Activated T-cell treated with anti-CD3 and anti-CD28 coated beads, Interleukin-2, amount 50 U/mL, for 1 hour (primary cell): ENCODE measurements around the gene ZNF230.
A peak's percentile ranks its signal among the peaks of the same experiment; 100 is the strongest.

ENCODE experiments used
- DNase-seq: peaks from one replicate; pipeline ENCODE4 v3.0.0-alpha.2; 2020

The ZNF230 gene

DNA sequence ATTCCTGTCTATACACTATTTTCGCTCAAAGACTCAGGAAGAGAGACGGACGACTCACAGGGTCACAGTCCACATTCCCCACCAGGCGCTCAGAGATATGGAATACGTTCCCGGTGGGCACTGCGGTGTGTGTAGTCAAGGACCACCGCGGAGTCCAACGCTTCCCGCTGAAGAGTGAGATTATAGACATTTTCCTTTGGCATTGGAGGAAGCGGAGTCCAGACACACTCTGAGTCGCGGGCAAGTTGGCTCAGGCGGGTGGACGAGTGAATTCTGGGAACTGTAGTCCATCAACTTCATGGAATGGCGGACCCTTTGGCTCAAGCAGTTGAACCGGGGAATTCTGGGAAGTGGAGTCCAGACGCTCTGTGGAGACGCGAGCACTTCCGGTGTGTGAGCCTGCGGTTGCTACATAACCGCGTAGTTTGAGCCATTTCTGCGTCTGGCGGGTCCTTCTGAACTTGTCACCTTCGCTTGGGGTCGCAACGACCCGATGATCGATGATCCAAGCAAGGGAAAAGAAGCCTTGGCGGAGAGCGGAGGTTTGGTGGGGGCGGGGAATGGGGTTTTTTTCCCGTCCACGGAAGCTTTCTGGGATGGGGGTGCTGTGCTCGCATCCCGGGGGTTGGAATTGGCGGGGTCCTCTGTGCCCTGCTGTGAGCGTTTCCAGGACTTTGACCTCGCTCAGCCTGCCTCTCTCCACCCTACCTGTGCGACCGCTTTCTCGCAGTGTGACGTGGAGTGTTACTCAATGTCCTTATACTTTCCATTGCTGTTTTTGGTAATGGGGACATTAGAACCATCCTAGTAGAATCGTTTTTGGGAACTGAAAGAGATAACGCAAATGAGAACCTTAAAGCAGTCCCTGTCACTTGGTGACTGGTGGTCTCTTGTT, at the start of gene ZNF230:
Gene ZNF230 (plus strand): TSS at position 392 of the 895 bp plus-strand sequence. CDS start 4,122 bp downstream, outside the sequence.
- DNase-seq: peak; percentile 72

DNA sequence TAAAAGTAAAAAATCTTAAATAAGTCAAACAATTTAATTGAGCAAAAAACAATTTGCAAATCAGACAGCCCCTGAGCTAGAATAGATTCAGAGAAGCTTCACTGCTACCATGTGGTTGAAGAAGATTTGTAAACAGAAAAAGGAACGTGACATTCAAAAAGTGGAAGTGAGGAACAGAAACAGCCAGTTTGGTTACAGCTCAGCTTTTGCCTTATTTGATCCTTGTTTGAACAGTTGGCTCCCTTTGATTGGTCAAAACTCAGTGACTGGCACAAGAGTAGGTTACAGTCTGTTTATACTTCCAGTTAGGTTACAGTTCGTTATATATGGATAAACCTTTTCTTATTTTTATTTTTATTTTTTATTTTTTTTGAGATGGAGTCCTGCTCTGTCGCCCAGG, 45.9 kb upstream of the ZNF230 start:
- no peak for DNase-seq

DNA sequence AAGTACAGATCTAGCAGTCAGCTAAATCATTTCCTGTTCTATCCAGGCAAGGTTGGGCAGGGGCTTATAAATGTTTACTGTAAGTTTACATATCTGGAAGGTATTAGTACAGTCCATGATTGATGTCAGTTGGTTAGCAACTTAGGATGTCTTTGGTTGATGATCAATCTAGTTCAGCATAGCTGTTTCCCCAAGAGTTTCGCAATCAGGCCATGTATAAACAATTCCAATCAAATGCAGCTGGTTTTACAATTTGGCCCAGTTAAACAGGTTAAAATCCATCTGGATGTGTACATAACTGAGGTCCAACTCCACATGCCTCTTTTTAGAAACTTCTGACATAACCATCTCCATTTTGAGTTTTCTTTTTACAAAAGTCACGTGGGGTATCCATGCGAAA, 44.9 kb upstream of the ZNF230 start:
- no peak for DNase-seq

GRCh38 chr19:43960411-43960810, 42.3 kb upstream of the ZNF230 start:
- no peak for DNase-seq

DNA sequence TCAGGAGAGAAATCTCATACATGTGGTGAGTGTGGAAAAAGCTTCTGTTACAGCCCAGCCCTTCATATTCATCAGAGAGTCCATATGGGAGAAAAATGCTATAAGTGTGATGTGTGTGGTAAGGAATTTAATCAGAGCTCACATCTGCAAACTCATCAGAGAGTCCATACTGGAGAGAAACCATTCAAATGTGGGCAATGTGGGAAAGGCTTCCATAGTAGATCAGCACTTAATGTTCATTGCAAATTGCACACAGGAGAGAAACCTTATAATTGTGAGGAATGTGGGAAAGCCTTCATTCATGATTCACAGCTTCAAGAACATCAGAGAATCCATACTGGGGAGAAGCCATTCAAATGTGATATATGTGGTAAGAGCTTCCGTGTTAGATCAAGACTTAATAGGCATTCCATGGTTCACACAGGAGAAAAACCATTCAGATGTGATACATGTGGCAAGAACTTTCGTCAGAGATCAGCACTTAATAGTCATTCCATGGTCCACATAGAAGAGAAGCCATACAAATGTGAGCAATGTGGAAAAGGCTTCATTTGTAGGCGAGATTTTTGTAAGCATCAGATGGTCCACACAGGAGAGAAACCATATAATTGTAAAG, 36.6 kb upstream of the ZNF230 start:
- no peak for DNase-seq

DNA sequence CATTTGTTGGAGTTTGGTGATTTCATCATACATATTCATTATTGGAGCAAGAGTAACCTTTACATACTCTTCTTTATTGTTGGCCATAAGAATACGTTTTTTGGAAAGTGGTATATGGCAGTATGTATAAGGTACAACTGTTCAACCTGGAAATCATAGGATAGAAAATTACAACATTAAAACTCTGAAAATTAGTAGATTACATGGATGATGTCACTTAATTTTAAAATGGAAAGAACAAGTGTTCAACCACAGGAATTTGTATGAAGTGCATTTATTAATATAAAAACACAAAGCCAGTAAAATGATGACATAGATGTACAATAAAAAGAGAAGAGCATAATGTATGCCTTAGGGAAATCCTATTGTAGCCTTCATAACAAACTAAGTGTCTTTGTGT, 26.0 kb upstream of the ZNF230 start:
- DNase-seq: no peak

DNA sequence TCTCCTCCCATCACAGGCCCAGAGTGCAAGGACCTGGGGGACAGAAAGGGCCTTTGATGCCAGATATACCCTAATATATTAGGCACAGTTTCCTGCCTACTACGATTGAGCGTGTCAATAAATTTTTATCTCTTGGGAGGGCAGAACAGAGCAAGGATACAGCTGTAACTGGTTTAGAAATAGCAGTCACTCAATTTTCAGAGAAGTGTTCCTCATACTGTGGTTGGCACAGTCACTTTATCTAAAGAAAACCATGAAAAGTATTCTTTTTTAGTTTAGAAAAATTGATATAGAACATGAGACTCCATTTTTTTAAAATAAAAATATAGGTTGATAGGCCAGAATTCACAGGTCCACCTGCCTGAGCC, 19.2 kb upstream of the ZNF230 start:
- no peak for DNase-seq

DNA sequence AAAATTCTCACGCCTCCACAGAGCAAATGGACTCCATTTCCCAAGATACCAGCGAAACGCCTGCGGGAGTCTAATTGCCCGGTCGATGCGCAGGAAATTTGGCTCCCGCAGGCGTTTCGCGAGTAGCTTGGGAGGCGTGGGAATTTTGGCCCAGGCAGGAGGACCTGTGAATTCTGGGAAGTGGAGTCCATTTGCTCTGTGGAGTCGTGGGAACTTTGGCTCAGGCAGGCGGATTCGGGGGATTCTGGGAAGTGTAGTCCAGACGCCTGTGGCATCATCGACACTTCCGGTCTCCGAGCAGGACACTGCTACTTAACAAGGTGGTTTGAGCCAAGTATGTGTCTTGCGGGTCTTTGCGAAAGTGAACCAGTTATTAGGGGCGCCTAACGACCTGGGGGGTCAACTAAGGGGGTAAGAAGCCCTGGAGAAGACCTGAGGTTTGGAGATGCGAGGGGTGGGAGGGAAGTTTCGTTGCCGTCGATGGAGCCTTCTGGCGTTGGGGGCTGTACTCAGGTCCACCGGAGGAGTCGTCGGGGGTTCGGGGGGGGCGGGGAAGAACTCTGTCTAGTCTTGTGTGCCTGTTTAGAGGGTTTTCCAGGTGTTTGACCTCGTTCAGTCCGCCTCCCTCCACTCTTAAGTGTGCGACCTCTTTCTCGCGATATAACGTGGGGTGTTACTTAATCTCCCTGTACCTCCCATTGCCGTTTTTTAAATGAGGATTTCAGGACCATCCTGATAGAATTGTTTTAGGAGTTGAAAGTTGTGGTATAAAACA, 18.7 kb upstream of the ZNF230 start, which contains the start of gene ZNF155:
Gene ZNF155 (plus strand): TSS at position 277 of the 775 bp plus-strand sequence. CDS start 4,356 bp downstream, outside the sequence.
- DNase-seq: peak; percentile 71

DNA sequence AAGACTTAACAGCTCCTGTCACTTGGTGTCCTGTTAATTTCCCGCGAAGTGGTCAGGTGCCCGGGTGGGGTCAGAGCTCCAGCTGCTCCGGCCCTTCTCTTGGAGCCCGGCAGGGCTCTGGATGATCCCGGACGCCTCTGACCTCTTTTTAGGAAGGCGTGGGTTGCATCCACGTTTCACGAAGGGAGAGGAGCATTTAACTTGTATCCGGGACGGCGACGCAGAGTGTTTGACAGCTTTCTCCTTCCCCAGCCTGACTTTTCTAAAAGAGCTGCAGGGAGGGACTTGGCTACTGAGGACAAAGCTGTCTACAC, 18.1 kb upstream of the ZNF230 start:
- DNase-seq: no peak

DNA sequence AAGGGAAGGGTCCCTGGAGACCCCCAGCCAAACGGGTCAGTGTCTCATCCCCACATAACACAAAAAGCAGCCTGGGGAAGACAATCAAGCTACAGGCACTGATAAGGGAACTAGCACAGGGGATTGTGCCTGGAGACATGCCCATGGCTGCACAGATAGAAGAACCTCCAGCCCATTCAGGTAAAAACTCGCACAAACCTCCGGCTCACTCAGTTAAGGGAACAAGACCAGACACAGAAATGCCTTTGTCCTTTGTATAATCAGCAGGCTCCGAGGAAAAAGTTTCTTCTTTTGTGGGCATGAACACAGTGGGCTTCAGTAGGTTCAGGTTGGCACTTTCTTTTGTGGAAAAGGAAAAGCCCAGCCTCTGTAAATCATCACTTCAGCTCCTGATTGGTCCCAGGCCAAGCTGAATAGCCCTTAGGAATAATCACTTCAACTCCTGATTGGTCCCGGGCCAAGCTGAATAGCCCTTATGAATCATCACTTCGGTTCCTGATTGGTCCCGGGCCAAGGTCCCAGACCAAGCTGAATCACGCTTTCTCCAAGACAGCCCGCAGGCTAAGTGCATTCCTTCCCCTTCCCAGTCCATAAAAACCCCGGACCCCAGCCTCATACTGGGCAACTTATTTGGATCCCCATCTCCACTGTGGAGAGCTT, 5.0 kb upstream of the ZNF230 start:
- no peak for DNase-seq

DNA sequence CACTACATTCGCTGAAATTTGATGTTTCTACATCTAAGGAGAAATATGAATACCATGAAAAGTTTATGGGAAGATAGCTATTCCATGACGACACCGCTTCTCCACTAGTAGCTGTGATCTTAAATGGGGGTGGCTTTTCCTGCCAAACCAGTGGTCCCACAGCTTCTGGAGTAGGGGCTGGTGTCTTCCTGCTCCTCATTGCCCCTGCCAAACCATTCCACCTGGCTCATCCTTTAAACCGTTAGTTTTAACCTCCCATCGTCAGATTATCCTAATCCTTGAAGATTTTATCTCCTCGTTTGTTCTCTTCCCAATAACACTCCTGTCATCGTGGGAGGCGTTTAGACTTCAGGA, 568 bp upstream of the ZNF230 start:
- no peak for DNase-seq

DNA sequence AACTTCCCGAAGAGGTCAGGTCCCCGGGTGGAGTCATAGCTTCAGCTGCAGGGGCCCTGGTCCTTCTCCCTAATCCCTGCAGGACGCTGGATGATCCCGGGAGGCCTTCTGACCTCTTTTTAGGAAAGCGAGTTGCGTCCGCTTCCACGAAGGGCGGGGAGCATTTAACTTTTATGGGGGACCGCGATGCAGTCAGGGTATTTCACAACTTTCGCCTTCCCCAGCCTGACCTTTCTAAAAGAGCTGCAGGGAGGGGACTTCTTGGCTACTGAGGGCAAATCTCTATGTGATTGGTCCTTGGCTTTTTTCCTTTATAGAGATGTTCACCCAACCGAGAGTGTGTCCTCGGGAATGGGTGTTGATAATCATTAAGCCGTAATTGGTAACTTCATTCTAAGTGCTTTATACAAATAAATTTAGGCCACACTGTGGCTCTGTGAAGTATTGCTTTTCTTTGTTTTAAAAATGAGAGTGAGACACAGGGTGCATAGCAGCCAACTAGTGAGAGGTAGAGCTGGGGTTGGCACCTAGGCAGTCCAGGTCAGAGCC, 778 bp downstream of the ZNF230 start:
- DNase-seq: peak; percentile 26

DNA sequence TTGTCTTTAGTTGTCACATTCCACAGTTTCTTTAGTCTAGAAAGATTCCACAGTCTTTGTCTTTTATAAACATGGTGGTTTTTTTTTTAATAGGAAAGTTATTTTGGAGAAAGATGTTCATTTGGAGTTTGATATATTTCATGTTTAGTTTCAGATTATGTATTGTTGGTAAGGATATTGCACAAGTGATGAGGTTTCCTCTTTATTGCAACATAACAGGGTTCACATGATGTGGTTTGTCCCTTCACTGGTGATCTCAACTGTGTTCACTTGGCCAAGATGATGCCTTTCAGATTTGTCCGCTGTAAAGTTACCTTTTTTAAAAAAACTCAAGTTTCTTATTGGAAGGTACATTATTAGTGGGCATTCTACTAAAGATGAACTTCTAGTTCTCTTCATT, 3.2 kb downstream of the ZNF230 start:
- no peak for DNase-seq

GRCh38 chr19:44007473-44007872, 4.7 kb downstream of the ZNF230 start:
- DNase-seq: no peak

- DNase-seq: no peak
Measured at GRCh38 chr19:44010468-44010867, 7.7 kb downstream of the ZNF230 start.

- no peak for DNase-seq
Measured at GRCh38 chr19:44019498-44019897, 16.7 kb downstream of the ZNF230 start.

GRCh38 chr19:44021221-44021620, 18.5 kb downstream of the ZNF230 start:
- no peak for DNase-seq

- no peak for DNase-seq
Measured at GRCh38 chr19:44024900-44025216, 22.1 kb downstream of the ZNF230 start.

DNA sequence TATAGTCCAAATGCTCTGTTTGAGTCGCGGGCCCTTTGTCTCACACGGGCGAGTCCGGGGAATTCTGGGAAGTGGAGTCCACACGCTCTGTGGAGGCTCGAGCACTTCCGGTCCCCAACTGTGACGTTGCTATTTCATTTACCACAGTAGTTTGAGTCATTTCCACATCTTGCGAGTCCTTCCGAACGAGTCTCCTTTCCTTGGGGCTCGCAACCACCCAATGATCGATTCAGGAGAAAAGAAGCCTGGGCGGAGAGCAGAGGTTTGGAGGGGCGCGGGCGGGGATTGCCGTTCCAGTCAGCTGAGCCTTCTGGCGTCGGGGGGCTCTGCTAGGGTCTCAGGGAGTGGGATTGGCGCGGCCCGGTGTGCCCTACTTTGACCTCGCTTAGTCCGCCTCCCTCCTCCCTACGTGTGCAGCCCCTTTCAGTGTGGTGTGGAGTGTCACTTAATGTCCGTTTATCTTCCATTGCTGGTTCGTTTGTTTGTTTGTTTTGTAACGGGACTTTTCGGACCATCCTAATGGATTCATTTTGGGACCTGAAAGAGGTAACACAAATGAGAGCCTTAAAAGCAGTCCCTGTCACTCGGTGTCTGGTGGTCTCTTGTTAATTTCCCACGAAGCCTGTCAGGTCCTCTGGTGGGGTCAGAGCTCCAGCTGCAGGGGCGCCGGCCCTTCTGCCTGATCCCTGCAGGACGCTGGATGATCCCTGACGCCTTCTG, 22.6 kb downstream of the ZNF230 start, which contains the start of gene ZNF222:
Gene ZNF222 (plus strand): TSS at position 163 of the 720 bp plus-strand sequence. CDS start 58 bp downstream, at position 221.
- DNase-seq: peak; percentile 72

DNA sequence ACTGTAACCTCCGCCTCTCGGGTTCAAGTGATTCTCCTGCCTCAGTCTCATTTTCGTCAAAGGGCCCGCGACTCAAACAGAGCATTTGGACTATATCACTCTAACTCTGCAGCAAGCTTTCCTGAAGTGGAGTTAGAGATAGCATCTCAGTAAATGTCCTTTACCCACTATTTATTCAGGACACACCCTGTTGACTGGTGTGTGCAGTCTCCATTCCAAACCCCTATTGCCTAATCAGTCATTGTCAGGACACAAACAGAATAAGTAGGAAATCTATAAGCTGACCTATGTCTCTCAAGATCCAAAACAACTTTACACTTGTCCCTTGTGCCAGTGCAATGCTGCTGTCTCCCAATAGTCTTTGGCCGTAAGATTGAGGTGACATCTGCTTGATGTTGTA, 23.9 kb downstream of the ZNF230 start:
- DNase-seq: no peak

DNA sequence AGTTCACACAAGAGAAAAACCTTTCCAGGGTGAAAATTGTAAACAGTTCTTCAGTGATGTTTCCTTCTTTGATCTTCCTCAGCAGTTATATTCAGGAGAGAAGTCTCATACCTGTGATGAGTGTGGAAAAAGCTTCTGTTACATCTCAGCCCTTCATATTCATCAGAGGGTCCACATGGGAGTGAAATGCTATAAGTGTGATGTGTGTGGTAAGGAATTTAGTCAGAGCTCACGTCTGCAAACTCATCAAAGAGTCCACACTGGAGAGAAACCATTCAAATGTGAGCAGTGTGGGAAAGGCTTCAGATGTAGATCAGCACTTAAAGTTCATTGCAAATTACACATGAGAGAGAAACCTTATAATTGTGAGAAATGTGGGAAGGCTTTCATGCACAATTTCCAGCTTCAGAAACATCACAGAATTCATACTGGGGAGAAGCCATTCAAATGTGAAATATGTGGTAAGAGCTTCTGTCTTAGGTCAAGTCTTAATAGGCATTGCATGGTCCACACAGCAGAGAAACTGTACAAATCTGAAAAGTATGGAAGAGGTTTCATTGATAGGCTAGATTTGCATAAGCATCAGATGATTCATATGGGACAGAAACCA, 29.3 kb downstream of the ZNF230 start:
- DNase-seq: no peak

- DNase-seq: no peak
Measured at GRCh38 chr19:44042147-44042546, 39.4 kb downstream of the ZNF230 start.
